HCT116 (cell line): Measurements from ENCODE around the gene SLC22A2.

ENCODE experiments used
- ELF1 ChIP-seq: IDR thresholded peaks from 2 replicates; pipeline ENCODE4 v1.6.1; 2012; ENCODE audit warnings: low read depth, borderline replicate concordance
- EZH2 ChIP-seq: fragments of 200-600 bp; sonication (generic); IDR thresholded peaks from 2 replicates; pipeline ENCODE4 v1.6.1; 2017; ENCODE audit warnings: antibody characterized with exemption, mixed run types
- JUND ChIP-seq: IDR thresholded peaks from 2 replicates; pipeline ENCODE4 v1.6.1; 2012
- POLR2A ChIP-seq: IDR thresholded peaks from 2 replicates; pipeline ENCODE4 v1.7.0; 2011; ENCODE audit warnings: borderline replicate concordance; ENCODE audit not compliant: insufficient read depth, insufficient read length; ENCODE audit errors: extremely low read depth
- RAD21 ChIP-seq: IDR thresholded peaks from 2 replicates; pipeline ENCODE4 v1.6.1; 2012; ENCODE audit warnings: low read depth, mild to moderate bottlenecking
- TF ChIP-seq, protein P1 (sequence below): IDR thresholded peaks from 2 replicates; pipeline ENCODE4 v1.6.1; 2012; ENCODE audit warnings: low read depth
- TF ChIP-seq, protein P2 (sequence below), 3 experiments: fragments of 200-600 bp in 1 of 3; sonication (generic) in 1 of 3; IDR thresholded peaks in 2 of 3; conservative IDR thresholded peaks in 1 of 3; 2 replicates each; pipeline ENCODE4 v1.5.1; 2012 to 2017; ENCODE audit warnings: low read depth in 2 of 3, low read length in 2 of 3, antibody characterized with exemption in 1 of 3, borderline replicate concordance in 1 of 3, control low read depth in 1 of 3, mild to moderate bottlenecking in 1 of 3, mixed read lengths in 1 of 3, mixed run types in 1 of 3, moderate library complexity in 1 of 3; ENCODE audit not compliant: insufficient read depth in 1 of 3

DNA sequence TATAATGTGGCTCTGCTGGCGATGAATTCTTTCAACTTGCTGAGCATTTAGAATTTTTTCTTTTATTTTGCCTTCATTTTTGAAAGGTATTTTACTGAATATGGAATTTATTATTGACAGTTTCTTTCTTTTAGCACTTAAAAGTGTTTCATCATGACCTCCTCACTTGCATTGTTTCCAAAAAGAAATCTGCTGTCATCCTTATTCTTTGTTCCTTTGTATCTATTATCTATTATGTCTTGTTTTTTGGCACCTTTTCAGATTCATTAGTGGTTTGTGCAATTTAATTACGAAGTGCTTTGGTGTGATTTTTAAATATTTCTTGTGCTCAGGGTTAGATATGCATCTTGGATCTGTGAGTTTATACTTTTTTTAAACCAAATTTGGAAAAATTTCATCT, 26.0 kb upstream of the SLC22A2 start:
- TF ChIP-seq, protein P1, sequence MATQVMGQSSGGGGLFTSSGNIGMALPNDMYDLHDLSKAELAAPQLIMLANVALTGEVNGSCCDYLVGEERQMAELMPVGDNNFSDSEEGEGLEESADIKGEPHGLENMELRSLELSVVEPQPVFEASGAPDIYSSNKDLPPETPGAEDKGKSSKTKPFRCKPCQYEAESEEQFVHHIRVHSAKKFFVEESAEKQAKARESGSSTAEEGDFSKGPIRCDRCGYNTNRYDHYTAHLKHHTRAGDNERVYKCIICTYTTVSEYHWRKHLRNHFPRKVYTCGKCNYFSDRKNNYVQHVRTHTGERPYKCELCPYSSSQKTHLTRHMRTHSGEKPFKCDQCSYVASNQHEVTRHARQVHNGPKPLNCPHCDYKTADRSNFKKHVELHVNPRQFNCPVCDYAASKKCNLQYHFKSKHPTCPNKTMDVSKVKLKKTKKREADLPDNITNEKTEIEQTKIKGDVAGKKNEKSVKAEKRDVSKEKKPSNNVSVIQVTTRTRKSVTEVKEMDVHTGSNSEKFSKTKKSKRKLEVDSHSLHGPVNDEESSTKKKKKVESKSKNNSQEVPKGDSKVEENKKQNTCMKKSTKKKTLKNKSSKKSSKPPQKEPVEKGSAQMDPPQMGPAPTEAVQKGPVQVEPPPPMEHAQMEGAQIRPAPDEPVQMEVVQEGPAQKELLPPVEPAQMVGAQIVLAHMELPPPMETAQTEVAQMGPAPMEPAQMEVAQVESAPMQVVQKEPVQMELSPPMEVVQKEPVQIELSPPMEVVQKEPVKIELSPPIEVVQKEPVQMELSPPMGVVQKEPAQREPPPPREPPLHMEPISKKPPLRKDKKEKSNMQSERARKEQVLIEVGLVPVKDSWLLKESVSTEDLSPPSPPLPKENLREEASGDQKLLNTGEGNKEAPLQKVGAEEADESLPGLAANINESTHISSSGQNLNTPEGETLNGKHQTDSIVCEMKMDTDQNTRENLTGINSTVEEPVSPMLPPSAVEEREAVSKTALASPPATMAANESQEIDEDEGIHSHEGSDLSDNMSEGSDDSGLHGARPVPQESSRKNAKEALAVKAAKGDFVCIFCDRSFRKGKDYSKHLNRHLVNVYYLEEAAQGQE, result no peak
- no peak for TF ChIP-seq EZH2
- TF ChIP-seq POLR2A, result no peak
- TF ChIP-seq, protein P2, sequence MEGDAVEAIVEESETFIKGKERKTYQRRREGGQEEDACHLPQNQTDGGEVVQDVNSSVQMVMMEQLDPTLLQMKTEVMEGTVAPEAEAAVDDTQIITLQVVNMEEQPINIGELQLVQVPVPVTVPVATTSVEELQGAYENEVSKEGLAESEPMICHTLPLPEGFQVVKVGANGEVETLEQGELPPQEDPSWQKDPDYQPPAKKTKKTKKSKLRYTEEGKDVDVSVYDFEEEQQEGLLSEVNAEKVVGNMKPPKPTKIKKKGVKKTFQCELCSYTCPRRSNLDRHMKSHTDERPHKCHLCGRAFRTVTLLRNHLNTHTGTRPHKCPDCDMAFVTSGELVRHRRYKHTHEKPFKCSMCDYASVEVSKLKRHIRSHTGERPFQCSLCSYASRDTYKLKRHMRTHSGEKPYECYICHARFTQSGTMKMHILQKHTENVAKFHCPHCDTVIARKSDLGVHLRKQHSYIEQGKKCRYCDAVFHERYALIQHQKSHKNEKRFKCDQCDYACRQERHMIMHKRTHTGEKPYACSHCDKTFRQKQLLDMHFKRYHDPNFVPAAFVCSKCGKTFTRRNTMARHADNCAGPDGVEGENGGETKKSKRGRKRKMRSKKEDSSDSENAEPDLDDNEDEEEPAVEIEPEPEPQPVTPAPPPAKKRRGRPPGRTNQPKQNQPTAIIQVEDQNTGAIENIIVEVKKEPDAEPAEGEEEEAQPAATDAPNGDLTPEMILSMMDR (IDR thresholded peaks at IDR 0.05 in 2 of 3, conservative IDR thresholded peaks at IDR 0.05 in 1 of 3; ENCODE audit: borderline replicate concordance in 1 of 3, insufficient read depth in 1 of 3, low read depth in 2 of 3, low read length in 2 of 3), result no peak
- no peak for TF ChIP-seq JUND
- no peak for TF ChIP-seq RAD21
- TF ChIP-seq ELF1, result no peak
